ENCODE data around the gene FBXW5. TPM values are rescaled to one million over a fixed set of nuclear protein-coding genes. Genes with fewer than 3 reads are reported as not detected.

Gene FBXW5
- total and polyA plus RNA-seq, 2 experiments from 2014 or later: 27.0 to 111 TPM

DNA sequence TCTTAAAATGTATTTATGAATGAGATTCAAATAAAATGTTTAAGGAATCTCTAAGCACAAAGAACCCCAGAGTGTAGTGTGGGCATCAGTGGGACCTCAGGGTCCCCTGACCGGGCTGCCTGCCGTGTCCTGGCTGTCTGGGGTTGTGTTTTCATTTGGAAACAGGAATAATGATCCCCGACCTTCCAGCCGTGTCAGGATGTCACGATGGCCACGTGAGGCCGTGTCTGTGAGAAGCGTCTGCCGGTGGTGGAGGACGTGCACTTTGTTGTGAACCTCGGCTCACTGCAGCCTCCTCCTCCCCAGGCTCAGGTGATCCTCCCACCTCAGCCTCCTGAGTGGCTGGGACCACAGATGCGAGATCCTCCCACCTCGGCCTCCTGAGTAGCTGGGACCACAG is 53.9 kb downstream of the FBXW5 start (continued):
- TF ChIP-seq, protein P1, sequence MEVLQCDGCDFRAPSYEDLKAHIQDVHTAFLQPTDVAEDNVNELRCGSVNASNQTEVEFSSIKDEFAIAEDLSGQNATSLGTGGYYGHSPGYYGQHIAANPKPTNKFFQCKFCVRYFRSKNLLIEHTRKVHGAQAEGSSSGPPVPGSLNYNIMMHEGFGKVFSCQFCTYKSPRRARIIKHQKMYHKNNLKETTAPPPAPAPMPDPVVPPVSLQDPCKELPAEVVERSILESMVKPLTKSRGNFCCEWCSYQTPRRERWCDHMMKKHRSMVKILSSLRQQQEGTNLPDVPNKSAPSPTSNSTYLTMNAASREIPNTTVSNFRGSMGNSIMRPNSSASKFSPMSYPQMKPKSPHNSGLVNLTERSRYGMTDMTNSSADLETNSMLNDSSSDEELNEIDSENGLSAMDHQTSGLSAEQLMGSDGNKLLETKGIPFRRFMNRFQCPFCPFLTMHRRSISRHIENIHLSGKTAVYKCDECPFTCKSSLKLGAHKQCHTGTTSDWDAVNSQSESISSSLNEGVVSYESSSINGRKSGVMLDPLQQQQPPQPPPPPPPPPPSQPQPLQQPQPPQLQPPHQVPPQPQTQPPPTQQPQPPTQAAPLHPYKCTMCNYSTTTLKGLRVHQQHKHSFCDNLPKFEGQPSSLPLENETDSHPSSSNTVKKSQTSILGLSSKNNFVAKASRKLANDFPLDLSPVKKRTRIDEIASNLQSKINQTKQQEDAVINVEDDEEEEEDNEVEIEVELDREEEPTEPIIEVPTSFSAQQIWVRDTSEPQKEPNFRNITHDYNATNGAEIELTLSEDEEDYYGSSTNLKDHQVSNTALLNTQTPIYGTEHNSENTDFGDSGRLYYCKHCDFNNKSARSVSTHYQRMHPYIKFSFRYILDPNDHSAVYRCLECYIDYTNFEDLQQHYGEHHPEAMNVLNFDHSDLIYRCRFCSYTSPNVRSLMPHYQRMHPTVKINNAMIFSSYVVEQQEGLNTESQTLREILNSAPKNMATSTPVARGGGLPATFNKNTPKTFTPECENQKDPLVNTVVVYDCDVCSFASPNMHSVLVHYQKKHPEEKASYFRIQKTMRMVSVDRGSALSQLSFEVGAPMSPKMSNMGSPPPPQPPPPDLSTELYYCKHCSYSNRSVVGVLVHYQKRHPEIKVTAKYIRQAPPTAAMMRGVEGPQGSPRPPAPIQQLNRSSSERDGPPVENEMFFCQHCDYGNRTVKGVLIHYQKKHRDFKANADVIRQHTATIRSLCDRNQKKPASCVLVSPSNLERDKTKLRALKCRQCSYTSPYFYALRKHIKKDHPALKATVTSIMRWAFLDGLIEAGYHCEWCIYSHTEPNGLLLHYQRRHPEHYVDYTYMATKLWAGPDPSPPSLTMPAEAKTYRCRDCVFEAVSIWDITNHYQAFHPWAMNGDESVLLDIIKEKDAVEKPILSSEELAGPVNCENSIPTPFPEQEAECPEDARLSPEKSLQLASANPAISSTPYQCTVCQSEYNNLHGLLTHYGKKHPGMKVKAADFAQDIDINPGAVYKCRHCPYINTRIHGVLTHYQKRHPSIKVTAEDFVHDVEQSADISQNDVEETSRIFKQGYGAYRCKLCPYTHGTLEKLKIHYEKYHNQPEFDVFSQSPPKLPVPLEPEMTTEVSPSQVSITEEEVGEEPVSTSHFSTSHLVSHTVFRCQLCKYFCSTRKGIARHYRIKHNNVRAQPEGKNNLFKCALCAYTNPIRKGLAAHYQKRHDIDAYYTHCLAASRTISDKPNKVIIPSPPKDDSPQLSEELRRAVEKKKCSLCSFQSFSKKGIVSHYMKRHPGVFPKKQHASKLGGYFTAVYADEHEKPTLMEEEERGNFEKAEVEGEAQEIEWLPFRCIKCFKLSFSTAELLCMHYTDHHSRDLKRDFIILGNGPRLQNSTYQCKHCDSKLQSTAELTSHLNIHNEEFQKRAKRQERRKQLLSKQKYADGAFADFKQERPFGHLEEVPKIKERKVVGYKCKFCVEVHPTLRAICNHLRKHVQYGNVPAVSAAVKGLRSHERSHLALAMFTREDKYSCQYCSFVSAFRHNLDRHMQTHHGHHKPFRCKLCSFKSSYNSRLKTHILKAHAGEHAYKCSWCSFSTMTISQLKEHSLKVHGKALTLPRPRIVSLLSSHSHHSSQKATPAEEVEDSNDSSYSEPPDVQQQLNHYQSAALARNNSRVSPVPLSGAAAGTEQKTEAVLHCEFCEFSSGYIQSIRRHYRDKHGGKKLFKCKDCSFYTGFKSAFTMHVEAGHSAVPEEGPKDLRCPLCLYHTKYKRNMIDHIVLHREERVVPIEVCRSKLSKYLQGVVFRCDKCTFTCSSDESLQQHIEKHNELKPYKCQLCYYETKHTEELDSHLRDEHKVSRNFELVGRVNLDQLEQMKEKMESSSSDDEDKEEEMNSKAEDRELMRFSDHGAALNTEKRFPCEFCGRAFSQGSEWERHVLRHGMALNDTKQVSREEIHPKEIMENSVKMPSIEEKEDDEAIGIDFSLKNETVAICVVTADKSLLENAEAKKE (CRISPR knock-in tag; IDR thresholded peaks at IDR 0.05): no peak
- no peak for TF ChIP-seq ZNF331 (CRISPR knock-in tag; IDR thresholded peaks at IDR 0.05; ENCODE audit: low read depth)
- TF ChIP-seq, protein P2, sequence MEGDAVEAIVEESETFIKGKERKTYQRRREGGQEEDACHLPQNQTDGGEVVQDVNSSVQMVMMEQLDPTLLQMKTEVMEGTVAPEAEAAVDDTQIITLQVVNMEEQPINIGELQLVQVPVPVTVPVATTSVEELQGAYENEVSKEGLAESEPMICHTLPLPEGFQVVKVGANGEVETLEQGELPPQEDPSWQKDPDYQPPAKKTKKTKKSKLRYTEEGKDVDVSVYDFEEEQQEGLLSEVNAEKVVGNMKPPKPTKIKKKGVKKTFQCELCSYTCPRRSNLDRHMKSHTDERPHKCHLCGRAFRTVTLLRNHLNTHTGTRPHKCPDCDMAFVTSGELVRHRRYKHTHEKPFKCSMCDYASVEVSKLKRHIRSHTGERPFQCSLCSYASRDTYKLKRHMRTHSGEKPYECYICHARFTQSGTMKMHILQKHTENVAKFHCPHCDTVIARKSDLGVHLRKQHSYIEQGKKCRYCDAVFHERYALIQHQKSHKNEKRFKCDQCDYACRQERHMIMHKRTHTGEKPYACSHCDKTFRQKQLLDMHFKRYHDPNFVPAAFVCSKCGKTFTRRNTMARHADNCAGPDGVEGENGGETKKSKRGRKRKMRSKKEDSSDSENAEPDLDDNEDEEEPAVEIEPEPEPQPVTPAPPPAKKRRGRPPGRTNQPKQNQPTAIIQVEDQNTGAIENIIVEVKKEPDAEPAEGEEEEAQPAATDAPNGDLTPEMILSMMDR (conservative IDR thresholded peaks at IDR 0.05; ENCODE audit: low read depth in 2 of 2): no peak
- TF ChIP-seq, protein P3, sequence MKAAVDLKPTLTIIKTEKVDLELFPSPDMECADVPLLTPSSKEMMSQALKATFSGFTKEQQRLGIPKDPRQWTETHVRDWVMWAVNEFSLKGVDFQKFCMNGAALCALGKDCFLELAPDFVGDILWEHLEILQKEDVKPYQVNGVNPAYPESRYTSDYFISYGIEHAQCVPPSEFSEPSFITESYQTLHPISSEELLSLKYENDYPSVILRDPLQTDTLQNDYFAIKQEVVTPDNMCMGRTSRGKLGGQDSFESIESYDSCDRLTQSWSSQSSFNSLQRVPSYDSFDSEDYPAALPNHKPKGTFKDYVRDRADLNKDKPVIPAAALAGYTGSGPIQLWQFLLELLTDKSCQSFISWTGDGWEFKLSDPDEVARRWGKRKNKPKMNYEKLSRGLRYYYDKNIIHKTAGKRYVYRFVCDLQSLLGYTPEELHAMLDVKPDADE (IDR thresholded peaks at IDR 0.05): no peak
- no peak for TF ChIP-seq EZH2 (IDR thresholded peaks at IDR 0.05; ENCODE audit: low read depth, unreplicated experiment)

Other genes starting within 250 kb of the FBXW5 start
Only the 30 nearest of the 32 such genes appear.
- 47.2 and 60.0 TPM in 2 replicates for gene DIPK1B, start 232.2 kb downstream of the FBXW5 start, total RNA-seq (2014; rRNA removed; shearing (Covaris generic))
- gene DIPK1B, start 232.2 kb downstream of the FBXW5 start, polyA plus RNA-seq (2016; fragmentation: Nextera tagmentation; extraction: Ambion mirVana): 18.7 and 24.2 TPM in 2 replicates
- 0.45 and 9.8 TPM in 2 replicates for gene LCN10, start 201.8 kb downstream of the FBXW5 start, total RNA-seq (2014; rRNA removed; shearing (Covaris generic))
- gene LCN10, start 201.8 kb downstream of the FBXW5 start, polyA plus RNA-seq (2016; fragmentation: Nextera tagmentation; extraction: Ambion mirVana): 0.43 and 0.74 TPM in 2 replicates
- not detected in 2 replicates for gene LCN6, start 196.2 kb downstream of the FBXW5 start, total RNA-seq (2014; rRNA removed; shearing (Covaris generic))
- not detected in 2 replicates for gene LCN6, start 196.2 kb downstream of the FBXW5 start, polyA plus RNA-seq (2016; fragmentation: Nextera tagmentation; extraction: Ambion mirVana)
- gene LCN8, start 186.5 kb downstream of the FBXW5 start, total RNA-seq (2014; rRNA removed; shearing (Covaris generic)): not detected in 2 replicates
- gene LCN8, start 186.5 kb downstream of the FBXW5 start, polyA plus RNA-seq (2016; fragmentation: Nextera tagmentation; extraction: Ambion mirVana): not detected in 2 replicates
- gene LCN15, start 180.2 kb downstream of the FBXW5 start, total RNA-seq (2014; rRNA removed; shearing (Covaris generic)): 0.54 and 0.90 TPM in 2 replicates
- 0.76 and 1.2 TPM in 2 replicates for gene LCN15, start 180.2 kb downstream of the FBXW5 start, polyA plus RNA-seq (2016; fragmentation: Nextera tagmentation; extraction: Ambion mirVana)
- 57.0 and 71.4 TPM in 2 replicates for gene TMEM141, start 153.4 kb downstream of the FBXW5 start, total RNA-seq (2014; rRNA removed; shearing (Covaris generic))
- 90.0 and 90.5 TPM in 2 replicates for gene TMEM141, start 153.4 kb downstream of the FBXW5 start, polyA plus RNA-seq (2016; fragmentation: Nextera tagmentation; extraction: Ambion mirVana)
- gene CCDC183, start 148.4 kb downstream of the FBXW5 start, total RNA-seq (2014; rRNA removed; shearing (Covaris generic)): 1.1 and 2.9 TPM in 2 replicates
- 1.2 and 1.6 TPM in 2 replicates for gene CCDC183, start 148.4 kb downstream of the FBXW5 start, polyA plus RNA-seq (2016; fragmentation: Nextera tagmentation; extraction: Ambion mirVana)
- gene RABL6, start 136.8 kb downstream of the FBXW5 start, total RNA-seq (2014; rRNA removed; shearing (Covaris generic)): 117 and 127 TPM in 2 replicates
- 59.1 and 66.7 TPM in 2 replicates for gene RABL6, start 136.8 kb downstream of the FBXW5 start, polyA plus RNA-seq (2016; fragmentation: Nextera tagmentation; extraction: Ambion mirVana)
- gene AJM1, start 102.3 kb downstream of the FBXW5 start, total RNA-seq (2014; rRNA removed; shearing (Covaris generic)): 0.12 and 0.49 TPM in 2 replicates
- gene AJM1, start 102.3 kb downstream of the FBXW5 start, polyA plus RNA-seq (2016; fragmentation: Nextera tagmentation; extraction: Ambion mirVana): 0.28 and 0.36 TPM in 2 replicates
- gene PHPT1, start 95.3 kb downstream of the FBXW5 start, total RNA-seq (2014; rRNA removed; shearing (Covaris generic)): 67.1 and 86.2 TPM in 2 replicates
- 437 and 509 TPM in 2 replicates for gene PHPT1, start 95.3 kb downstream of the FBXW5 start, polyA plus RNA-seq (2016; fragmentation: Nextera tagmentation; extraction: Ambion mirVana)
- 4.1 and 6.8 TPM in 2 replicates for gene MAMDC4, start 92.4 kb downstream of the FBXW5 start, total RNA-seq (2014; rRNA removed; shearing (Covaris generic))
- gene MAMDC4, start 92.4 kb downstream of the FBXW5 start, polyA plus RNA-seq (2016; fragmentation: Nextera tagmentation; extraction: Ambion mirVana): 1.7 and 2.7 TPM in 2 replicates
- gene EDF1, start 78.4 kb downstream of the FBXW5 start, total RNA-seq (2014; rRNA removed; shearing (Covaris generic)): 273 and 326 TPM in 2 replicates
- 793 and 860 TPM in 2 replicates for gene EDF1, start 78.4 kb downstream of the FBXW5 start, polyA plus RNA-seq (2016; fragmentation: Nextera tagmentation; extraction: Ambion mirVana)
- gene TRAF2, start 58.2 kb downstream of the FBXW5 start, total RNA-seq (2014; rRNA removed; shearing (Covaris generic)): 31.5 and 39.9 TPM in 2 replicates
- gene TRAF2, start 58.2 kb downstream of the FBXW5 start, polyA plus RNA-seq (2016; fragmentation: Nextera tagmentation; extraction: Ambion mirVana): 24.8 and 25.4 TPM in 2 replicates
- gene C8G, start 505 bp upstream of the FBXW5 start, total RNA-seq (2014; rRNA removed; shearing (Covaris generic)): not detected in 2 replicates
- gene C8G, start 505 bp upstream of the FBXW5 start, polyA plus RNA-seq (2016; fragmentation: Nextera tagmentation; extraction: Ambion mirVana): not detected in 2 replicates
- gene LCN12, start 7.5 kb upstream of the FBXW5 start, total RNA-seq (2014; rRNA removed; shearing (Covaris generic)): 0.69 and 2.6 TPM in 2 replicates
- gene LCN12, start 7.5 kb upstream of the FBXW5 start, polyA plus RNA-seq (2016; fragmentation: Nextera tagmentation; extraction: Ambion mirVana): 0.39 and 0.68 TPM in 2 replicates
- gene PTGDS, start 32.8 kb upstream of the FBXW5 start, total RNA-seq (2014; rRNA removed; shearing (Covaris generic)): 1.9 TPM in 1 of 2 replicates, not detected in the other
- 3.1 and 5.9 TPM in 2 replicates for gene PTGDS, start 32.8 kb upstream of the FBXW5 start, polyA plus RNA-seq (2016; fragmentation: Nextera tagmentation; extraction: Ambion mirVana)
- gene LCNL1, start 38.3 kb upstream of the FBXW5 start, total RNA-seq (2014; rRNA removed; shearing (Covaris generic)): not detected in 2 replicates
- 0.11 and 0.14 TPM in 2 replicates for gene LCNL1, start 38.3 kb upstream of the FBXW5 start, polyA plus RNA-seq (2016; fragmentation: Nextera tagmentation; extraction: Ambion mirVana)
- 33.9 and 71.5 TPM in 2 replicates for gene PAXX, start 47.7 kb upstream of the FBXW5 start, total RNA-seq (2014; rRNA removed; shearing (Covaris generic))
- gene PAXX, start 47.7 kb upstream of the FBXW5 start, polyA plus RNA-seq (2016; fragmentation: Nextera tagmentation; extraction: Ambion mirVana): 86.0 and 88.3 TPM in 2 replicates
- 0.56 TPM in 1 of 2 replicates, not detected in the other for gene CLIC3, start 51.8 kb upstream of the FBXW5 start, total RNA-seq (2014; rRNA removed; shearing (Covaris generic))
- gene CLIC3, start 51.8 kb upstream of the FBXW5 start, polyA plus RNA-seq (2016; fragmentation: Nextera tagmentation; extraction: Ambion mirVana): 0.53 and 0.57 TPM in 2 replicates
- 14.2 and 16.0 TPM in 2 replicates for gene ABCA2, start 83.5 kb upstream of the FBXW5 start, total RNA-seq (2014; rRNA removed; shearing (Covaris generic))
- 5.6 and 7.0 TPM in 2 replicates for gene ABCA2, start 83.5 kb upstream of the FBXW5 start, polyA plus RNA-seq (2016; fragmentation: Nextera tagmentation; extraction: Ambion mirVana)
- not detected in 2 replicates for gene FUT7, start 87.3 kb upstream of the FBXW5 start, total RNA-seq (2014; rRNA removed; shearing (Covaris generic))
- not detected in 2 replicates for gene FUT7, start 87.3 kb upstream of the FBXW5 start, polyA plus RNA-seq (2016; fragmentation: Nextera tagmentation; extraction: Ambion mirVana)
- 26.2 and 34.3 TPM in 2 replicates for gene NPDC1, start 101.4 kb upstream of the FBXW5 start, total RNA-seq (2014; rRNA removed; shearing (Covaris generic))
- 35.5 and 36.7 TPM in 2 replicates for gene NPDC1, start 101.4 kb upstream of the FBXW5 start, polyA plus RNA-seq (2016; fragmentation: Nextera tagmentation; extraction: Ambion mirVana)
- 1.1 and 1.9 TPM in 2 replicates for gene ENTPD2, start 109.3 kb upstream of the FBXW5 start, total RNA-seq (2014; rRNA removed; shearing (Covaris generic))
- gene ENTPD2, start 109.3 kb upstream of the FBXW5 start, polyA plus RNA-seq (2016; fragmentation: Nextera tagmentation; extraction: Ambion mirVana): 1.8 and 2.9 TPM in 2 replicates
- 55.1 and 60.3 TPM in 2 replicates for gene SAPCD2, start 125.8 kb upstream of the FBXW5 start, total RNA-seq (2014; rRNA removed; shearing (Covaris generic))
- gene SAPCD2, start 125.8 kb upstream of the FBXW5 start, polyA plus RNA-seq (2016; fragmentation: Nextera tagmentation; extraction: Ambion mirVana): 13.4 and 14.5 TPM in 2 replicates
- 5.5 and 8.1 TPM in 2 replicates for gene UAP1L1, start 132.8 kb upstream of the FBXW5 start, total RNA-seq (2014; rRNA removed; shearing (Covaris generic))
- gene UAP1L1, start 132.8 kb upstream of the FBXW5 start, polyA plus RNA-seq (2016; fragmentation: Nextera tagmentation; extraction: Ambion mirVana): 2.5 and 3.4 TPM in 2 replicates
- gene MAN1B1, start 142.2 kb upstream of the FBXW5 start, total RNA-seq (2014; rRNA removed; shearing (Covaris generic)): 35.7 and 39.9 TPM in 2 replicates
- 15.7 and 18.2 TPM in 2 replicates for gene MAN1B1, start 142.2 kb upstream of the FBXW5 start, polyA plus RNA-seq (2016; fragmentation: Nextera tagmentation; extraction: Ambion mirVana)
- gene DPP7, start 170.0 kb upstream of the FBXW5 start, total RNA-seq (2014; rRNA removed; shearing (Covaris generic)): 9.7 and 19.7 TPM in 2 replicates
- gene DPP7, start 170.0 kb upstream of the FBXW5 start, polyA plus RNA-seq (2016; fragmentation: Nextera tagmentation; extraction: Ambion mirVana): 25.2 and 26.8 TPM in 2 replicates
- gene GRIN1, start 194.4 kb upstream of the FBXW5 start, total RNA-seq (2014; rRNA removed; shearing (Covaris generic)): 2.1 and 5.5 TPM in 2 replicates
- 2.5 and 2.7 TPM in 2 replicates for gene GRIN1, start 194.4 kb upstream of the FBXW5 start, polyA plus RNA-seq (2016; fragmentation: Nextera tagmentation; extraction: Ambion mirVana)
- gene LRRC26, start 225.3 kb upstream of the FBXW5 start, total RNA-seq (2014; rRNA removed; shearing (Covaris generic)): 0.16 and 0.21 TPM in 2 replicates
- gene LRRC26, start 225.3 kb upstream of the FBXW5 start, polyA plus RNA-seq (2016; fragmentation: Nextera tagmentation; extraction: Ambion mirVana): 3.0 and 4.3 TPM in 2 replicates
- gene TMEM210, start 227.3 kb upstream of the FBXW5 start, total RNA-seq (2014; rRNA removed; shearing (Covaris generic)): not detected in 2 replicates
- gene TMEM210, start 227.3 kb upstream of the FBXW5 start, polyA plus RNA-seq (2016; fragmentation: Nextera tagmentation; extraction: Ambion mirVana): not detected in 2 replicates